GM12873 (cell line): ENCODE data around the gene RHOB.

Source experiments
- TF ChIP-seq, protein P1 (sequence below): IDR thresholded peaks from 2 replicates; pipeline ENCODE4 v1.5.1; 2012; ENCODE audit warnings: low read depth, mild to moderate bottlenecking, moderate library complexity, low read length, control low read depth; ENCODE audit not compliant: insufficient read depth; ENCODE audit errors: missing control alignments

RHOB gene

DNA sequence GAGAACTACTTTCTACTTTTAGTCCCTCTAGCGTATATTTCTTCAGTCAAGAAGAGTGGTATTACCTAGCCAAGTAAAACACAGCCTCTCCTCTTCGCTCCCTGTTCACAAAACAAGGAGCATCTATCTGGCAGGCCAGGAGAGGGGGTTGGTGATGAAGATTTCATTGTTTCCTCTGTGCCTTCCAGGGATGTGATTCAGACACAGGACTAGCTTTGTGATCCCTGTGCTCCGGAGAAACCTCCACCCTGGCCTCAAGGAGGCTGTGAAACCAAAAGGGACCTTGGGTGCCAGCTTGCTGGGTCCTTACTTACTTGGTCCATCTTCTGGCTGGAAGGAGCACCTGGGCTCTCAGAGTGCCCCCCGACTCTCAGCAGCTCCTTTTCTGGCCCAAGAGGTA lies 5.7 kb downstream of the RHOB start:
- TF ChIP-seq, protein P1, sequence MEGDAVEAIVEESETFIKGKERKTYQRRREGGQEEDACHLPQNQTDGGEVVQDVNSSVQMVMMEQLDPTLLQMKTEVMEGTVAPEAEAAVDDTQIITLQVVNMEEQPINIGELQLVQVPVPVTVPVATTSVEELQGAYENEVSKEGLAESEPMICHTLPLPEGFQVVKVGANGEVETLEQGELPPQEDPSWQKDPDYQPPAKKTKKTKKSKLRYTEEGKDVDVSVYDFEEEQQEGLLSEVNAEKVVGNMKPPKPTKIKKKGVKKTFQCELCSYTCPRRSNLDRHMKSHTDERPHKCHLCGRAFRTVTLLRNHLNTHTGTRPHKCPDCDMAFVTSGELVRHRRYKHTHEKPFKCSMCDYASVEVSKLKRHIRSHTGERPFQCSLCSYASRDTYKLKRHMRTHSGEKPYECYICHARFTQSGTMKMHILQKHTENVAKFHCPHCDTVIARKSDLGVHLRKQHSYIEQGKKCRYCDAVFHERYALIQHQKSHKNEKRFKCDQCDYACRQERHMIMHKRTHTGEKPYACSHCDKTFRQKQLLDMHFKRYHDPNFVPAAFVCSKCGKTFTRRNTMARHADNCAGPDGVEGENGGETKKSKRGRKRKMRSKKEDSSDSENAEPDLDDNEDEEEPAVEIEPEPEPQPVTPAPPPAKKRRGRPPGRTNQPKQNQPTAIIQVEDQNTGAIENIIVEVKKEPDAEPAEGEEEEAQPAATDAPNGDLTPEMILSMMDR = no peak

DNA sequence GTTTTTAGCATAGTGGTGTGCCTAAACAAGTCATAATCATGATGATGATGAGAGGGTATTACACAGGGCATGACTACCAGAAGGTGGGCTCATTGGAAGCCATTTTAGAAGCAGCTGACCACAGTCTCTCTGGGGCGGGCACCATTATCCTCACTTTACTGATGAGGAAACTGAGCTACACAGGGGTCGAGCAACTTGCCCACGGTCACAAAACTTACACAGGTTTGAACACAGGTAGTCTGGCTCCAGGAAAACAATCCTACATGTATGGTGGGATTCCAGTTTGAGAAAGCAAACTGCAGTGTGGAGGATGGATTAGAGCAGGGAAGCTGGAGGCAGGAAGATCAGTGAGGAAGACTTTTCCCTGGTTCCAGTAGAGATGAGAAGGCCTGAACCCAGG lies 6.2 kb downstream of the RHOB start:
- TF ChIP-seq, protein P1 = no peak

DNA sequence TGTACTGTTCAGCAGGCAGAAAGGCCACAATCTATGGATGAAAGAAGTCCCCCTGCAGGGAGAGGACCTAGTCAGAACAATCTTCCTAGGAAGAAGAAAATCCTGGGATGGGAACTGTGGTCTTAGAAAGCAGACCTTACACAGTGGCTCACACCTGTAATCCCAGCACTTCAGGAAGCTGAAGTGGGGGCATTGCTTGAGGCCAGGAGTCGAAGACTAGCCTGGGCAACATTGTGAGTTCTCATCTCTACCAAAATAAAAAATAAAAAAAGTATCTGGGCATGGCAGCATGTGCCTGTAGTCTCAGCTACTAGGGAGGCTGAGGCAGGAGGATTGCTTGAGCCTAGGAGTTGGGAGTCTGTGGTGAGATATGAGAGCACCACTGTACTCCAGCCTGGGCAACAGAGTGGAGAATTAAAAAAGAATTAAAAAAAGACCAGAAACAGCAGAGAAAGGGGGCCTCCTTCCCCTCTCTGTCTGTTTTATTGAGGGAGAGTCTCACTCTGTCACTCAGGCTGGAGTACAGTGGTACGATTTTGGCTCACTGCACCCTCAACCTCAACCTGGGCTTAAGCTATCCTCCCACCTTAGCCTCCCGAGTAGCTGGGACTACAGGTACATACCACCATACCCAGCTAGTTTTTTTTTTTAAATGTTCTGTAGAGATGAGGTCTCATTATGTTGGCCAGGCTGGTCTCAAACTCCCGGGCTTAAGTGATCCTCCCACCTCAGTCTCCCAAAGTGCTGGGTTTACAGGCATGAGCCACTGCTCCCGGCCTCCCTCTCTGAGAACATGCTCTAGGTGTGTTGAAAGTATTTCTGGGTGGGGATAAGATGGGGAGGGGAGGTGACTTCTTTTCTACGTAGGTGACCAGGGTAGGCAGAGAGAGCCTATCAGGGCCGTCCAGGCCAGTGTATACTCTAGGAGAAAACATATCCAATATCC lies 7.4 kb downstream of the RHOB start:
- TF ChIP-seq, protein P1 = no peak

DNA sequence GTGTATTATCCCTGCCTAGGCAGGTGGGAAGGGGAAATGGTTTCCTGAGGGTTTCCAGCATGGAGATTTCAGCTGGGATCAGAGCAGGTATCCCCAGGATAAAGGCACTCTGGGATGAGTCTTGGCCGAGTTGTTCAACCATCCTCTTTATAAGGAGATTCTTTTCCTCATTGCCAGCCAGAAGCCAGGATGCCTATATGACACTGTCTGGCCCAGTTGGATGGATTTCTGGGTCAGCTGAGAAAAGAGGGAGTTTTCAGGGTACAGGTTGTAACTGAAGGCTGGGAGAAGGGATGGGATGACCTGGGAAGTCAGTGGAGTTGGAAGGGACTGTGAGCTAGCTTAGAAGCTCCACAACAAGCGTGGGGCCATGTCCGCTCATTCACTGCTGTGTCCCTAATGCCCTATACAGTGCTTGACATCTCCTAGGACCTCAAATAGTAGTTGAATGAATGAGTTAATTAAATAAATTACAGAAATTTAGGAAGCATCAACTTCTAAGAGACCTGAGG lies 8.3 kb downstream of the RHOB start:
- TF ChIP-seq, protein P1 = no peak

DNA sequence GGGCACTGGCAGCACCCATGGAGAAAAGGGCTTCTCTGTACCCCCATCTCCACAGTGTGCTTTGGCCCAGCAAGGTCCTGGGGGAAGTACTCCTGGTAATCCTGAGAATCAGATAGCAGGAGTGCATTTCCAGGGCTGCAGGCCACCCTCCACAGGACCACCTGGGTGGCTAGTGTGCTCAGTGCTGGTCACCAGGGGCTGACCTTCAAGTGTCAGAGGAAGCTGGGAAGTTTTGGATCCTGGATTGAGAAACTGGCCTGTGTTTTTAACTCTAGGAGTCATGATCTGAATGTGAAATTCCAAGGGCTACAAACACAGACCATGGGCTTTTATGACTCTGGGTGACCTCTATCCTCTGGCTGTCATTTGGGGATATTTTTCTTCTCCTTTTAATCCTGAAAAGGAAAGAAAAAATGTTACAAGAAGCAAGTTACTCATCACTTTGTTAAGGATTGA lies 9.3 kb downstream of the RHOB start:
- TF ChIP-seq, protein P1 = no peak

- TF ChIP-seq, protein P1 = no peak
Observed at GRCh38 chr2:20456636-20457426, 10.0 kb downstream of the RHOB start.
